Measurements from ENCODE around the gene SESN3.
"Not testable (repeated sequence)": the region's sequence is repeated elsewhere in the genome, so short reads cannot be mapped to it uniquely, and the experiment has no call there.

SESN3 gene

DNA sequence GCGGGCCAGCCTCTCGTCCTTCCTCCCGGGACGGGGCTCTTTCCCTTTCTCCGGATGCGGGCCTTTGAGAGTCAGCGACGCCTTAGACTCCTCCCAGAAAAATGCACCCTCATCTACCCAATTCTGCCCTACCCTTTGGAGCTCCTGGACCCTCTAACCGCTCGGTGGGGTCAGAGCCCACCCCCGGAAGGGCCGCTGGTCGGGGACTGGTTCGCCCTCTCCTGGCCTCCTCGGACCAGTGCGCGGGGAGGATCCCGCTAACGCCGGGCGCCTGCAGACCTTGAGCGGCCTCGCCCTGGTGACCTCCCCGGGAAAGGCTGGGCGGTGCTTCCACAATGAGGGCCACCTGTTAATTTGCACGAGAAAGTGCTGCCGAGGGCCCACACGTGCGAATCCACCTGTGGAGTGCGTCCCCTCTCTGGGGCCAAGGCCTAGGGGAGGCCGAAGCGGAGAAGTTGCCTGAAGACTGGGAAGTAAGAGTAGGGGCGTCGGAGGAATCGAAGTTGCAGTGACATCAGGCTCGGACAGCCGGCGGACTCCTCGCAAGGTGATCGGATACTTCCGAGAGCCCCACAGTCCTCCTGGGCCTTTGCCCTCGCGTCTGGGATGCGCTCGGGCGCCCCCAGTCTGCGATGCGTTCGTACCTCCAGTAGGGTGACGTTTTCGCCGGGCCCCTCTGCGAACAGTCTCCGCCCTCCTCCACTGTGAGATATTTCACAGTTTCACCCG lies 79.9 kb downstream of the SESN3 start:
- peak; percentile 95 for DNase-seq

DNA sequence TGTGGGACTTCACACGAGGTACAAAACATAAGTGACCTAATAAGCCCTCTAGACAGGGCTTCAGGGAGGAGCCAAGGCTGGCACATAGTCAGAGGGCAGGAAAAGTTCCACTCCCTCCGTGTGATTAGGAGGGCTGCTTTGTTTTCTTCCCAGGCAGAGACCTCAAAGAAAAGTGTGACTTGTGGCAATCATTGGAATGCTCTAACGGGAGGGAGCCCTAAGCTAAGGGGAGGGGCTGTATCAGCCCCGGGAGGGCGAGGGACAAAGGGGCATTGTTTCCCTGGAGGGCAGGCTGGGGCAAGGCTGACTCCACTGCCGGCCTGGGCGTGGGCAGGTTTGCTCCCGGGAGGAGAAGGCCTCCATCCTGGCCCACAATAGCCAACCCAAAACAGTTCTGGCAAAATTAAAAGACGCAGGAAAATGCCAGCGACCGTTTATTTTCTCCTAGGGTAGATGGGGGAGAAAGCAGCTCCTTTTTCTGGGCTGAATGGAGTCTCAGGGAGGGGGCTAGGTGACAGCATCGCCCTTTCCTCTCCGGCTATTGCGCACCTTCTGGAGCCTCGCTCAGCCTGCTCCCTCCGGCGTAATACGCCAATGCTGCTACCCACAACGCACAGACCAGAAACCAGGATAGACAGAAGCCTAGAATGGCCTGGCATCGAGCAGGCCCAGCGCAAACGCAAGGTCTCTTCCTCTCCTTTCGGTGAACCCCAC lies 81.2 kb downstream of the SESN3 start:
- DNase-seq, result peak; percentile 62

DNA sequence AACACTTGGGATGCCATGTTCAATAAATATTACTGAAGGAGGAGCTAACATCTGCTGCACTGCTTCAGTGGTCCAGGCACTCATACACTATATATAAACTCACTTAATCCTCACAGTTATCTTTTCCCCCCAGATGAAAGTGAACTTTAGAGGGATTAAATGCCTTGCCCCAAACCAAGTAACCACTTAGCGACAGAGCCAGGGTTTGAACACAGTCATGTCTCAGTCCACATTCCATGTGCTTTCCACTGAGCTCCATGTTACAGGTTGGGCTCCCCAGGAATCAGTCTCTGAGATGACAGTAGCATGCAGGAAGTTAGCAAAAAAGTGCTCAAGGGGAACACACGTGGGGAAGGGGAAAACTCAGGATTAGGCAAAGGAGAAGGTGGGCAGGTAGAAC lies 82.1 kb downstream of the SESN3 start:
- no peak for DNase-seq

DNA sequence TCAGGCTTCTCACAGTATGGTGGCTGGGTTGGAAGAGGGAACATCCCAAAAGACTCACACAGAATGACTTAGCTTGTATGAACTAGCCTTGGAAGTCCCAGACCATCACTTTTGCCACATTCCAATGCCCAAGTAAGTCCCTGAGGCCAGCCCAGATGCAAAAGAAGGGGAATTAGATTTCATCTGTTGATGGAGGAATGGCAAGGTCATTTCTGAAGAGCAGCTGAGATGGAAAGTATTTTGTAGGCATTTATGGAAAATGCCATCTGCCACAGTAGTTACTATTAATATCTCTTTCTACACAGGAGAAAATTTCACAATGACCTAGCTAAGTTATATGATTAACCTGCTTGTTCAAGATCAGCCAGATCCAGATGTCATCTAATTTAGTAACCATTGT lies 82.6 kb downstream of the SESN3 start:
- DNase-seq, result no peak

DNA sequence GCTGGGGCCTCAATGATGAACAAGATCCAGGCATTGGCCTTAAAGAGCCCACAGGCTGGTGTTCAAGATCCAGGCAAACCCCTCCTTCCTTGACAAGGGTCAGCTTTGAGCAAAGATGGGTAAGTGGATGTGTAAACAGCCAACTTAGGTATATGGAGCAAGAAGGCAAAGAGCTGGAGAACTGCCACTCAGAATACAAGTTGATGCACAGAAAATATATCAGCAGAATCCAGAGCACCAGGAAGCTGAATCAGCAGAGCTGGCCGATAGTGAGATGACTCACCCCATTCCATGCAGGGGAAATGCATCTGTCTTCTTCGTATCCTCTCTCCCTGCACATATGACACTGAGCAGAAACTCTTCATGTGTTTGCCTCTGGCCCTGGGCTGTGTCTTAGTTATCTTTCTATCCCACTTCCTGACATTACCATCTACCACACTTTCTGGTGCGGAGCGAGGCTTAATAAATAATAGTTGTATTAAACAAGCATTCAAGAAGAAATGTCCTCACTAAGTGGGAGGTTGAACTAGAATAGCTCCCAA lies 83.6 kb downstream of the SESN3 start:
- no peak for DNase-seq

DNA sequence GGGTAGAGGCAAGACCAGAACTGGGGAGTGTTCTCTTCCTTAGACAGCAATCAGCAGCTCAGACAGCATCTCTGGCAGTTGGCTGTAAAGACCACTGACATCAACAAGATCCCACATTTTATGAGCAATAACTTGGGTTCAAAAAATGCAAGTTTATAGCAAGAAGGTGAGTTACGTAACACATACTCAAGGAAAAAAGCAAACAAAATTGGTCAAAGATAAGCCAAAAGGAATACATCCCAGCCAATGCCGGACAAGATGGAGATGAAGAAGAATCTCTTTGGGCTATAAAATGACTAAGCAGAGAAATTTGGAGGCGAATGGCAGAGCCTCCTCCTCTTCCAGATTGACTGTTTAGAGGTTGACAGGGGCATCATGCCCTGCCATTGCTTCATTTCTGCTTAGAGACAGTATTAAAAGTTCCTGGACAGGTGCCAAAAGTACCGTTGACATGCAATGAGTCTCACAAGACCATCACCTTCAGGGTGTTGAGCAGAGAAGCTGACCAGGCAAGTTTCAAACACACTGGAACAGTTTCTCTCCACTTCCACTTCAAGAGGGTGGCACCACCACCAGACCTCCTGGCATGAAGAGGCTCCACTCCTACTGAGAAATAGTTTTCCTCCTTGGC lies 85.5 kb downstream of the SESN3 start:
- DNase-seq, result no peak

DNA sequence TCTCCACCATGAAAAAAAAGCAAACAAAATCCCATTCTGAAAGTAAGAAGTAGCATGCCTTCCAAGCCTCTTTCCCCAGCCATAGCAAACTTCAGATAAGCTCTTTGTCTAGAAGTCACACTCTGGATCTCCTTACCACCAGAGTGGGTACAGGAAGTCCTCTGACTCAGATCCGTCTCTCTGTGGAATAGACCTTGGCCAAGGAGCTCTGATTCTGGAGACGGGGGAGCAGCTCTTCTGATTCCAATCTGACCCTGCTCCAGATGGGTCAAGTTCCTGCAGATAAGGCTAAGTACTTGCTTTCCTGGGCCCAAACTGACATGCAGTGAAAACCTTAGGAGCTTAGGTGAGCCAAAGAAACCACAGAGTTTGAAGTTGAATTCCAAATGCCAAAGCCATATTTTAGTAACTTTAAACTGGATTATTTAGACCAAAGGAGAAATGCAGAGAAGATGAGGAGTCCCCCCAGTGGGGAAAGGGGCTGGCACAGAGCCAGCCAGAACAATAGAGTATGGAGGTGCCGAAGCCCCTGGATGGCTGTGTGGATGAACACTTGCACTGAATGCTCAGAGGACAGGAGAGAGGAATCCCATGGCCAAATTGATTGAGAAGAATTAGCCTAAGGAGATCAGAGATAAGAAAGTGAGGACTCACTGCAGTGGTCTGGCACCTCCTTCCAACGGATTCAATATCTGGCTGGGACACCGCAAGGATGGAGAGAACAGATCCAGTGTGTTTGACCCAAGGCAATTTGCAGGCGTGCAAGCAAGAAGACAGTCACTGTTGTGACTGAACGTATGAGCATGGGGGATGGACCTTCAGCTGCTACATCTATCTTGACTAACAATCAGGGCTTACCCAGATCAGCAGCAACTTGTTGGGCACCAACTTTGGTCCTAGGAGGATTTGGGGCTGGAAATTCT lies 86.4 kb downstream of the SESN3 start:
- no peak for DNase-seq

DNA sequence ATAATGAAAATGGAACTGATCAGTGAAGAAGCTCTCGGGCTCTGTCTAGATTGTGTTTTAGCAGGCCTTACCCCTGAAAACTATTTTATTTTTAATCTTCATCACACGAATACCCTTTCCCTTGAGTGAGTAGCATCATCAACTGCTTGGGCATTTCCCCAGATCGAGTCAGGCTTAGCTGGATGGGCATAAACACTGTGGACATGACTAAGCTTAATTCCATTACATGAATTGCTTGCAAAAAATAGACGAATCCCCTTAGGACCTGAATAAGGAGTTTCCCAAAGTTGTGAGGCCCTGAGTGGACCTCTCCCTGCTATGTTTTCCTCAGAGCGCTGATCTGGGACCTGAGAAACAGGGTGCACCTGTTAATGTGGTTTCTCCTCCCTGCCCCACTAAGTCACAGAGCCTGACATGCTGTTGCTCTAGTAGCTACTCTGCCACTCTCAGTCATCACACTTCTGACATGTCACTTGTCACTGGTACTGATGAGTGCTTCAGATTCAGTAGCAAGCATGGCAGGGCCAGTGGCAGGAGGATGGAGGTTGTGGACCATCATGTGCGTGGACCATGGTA lies 87.8 kb downstream of the SESN3 start:
- DNase-seq, result no peak

DNA sequence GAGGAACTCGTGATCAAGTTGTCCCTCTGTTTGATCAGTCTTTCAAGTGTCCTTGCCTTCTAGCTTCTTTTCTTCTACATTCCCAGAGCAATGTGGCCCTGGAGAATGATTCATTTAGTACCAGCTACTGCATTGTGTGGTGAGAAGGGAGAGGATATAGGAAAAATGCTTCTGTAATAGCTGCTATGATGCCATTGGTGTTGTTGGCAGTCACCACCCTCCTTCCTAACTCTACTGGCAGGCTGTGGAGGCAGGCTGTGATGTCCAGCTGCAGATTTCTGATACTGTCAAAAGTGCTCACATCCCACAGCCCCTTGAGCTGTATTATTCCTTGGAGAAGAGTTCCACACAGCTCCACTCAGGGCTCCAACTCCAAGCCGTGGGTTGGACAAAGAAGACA lies 88.6 kb downstream of the SESN3 start:
- no peak for DNase-seq

DNA sequence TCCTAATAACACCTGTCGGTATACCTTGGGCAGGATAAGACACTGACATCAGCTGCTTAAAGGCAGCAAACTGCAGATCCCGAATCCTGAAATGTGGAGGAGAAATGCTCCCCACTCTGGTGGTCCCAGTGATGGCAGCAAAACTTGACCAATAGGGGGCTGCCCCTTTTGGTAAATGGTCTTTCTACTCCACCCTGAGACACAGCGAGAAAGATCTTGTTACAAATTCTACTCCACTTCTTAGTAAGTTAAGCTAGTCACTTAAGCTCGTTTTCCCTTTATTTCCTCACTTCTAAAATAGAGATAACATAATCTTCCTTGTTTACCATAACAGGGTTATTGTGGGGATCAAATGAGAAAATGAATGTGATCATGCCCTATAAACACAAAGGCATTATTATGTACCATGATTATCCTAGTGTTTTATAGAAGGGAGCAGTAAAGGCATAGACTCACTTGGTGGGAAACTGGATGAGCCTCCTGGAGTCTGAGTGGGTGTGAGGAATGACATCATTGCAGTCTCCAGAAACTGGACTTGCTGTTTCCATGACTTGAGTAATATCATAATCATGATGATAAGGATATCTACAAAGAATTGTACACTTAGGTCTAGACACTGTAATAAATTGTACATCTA lies 90.5 kb downstream of the SESN3 start:
- no peak for DNase-seq

DNA sequence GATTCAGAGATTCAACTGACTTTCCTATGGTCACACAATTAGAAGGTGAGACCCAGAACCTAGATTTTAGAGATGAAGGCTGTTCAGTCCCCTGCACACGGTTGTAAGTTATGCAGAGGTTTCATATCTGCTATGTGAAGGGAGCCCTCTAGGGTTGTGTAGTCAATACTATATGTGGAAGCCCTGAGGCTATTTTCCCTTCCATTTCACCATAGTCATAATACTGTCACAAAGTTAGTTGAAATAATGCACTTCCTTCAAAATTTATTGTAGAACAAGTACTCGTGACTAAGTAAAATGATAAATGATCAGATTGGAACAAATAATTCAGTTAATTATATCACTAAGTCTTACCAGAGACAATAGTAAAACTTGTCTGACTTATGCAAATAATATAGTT lies 92.6 kb downstream of the SESN3 start:
- DNase-seq, result peak; percentile 22

DNA sequence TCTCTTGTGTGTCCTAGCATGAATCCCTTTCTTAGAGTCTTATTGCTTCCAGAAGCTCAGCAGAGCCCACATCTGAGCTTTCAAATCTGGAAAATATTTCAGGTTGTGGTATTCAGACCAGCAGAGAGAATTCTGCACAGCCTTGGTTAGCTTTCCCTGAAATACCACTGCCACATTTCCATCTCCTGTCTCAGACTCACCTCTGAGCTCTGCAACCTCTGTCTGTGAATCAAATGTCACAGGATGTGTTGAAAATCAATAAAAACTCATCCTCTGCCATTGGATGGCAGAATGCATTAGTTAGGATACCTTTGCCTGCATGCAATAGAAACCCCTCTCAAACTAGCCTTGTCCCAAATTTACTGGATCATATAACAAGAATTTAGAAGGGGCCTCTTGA lies 93.7 kb downstream of the SESN3 start:
- no peak for DNase-seq

DNA sequence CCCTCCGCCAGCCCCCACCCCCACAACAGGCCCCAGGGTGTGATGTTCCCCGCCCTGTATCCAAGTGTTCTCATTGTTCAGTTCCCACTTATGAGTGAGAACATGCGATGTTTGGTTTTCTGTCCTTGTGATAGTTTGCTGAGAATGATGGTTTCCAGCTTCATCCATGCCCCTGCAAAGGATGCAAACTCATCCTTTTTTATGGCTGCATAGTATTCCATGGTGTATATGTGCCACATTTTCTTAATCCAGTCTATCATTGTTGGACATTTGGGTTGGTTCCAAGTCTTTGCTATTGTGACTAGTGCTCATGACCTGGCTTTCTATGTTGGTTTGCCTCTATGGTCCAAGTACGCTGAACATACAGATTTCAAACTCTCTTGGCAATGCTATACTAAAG lies 94.3 kb downstream of the SESN3 start:
- DNase-seq, result not testable (repeated sequence)

DNA sequence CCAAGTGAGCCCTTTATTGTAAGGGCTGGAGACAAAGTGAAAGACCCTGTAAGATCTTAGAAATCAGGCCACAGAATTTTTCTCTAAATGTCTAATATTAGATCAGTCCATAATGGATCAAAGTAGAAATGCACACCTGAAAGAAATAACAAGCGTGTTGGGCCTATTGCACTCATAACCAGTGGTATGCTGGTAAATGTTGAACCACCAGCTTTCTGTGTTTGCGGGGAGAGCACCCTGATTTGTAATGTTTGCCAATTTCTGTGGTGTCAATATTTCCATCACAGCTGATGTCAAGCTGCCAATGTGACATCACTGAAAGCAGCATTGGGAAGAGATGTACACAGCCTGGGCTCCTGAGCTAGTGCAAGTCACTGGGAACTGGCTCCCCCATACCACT lies 95.1 kb downstream of the SESN3 start:
- DNase-seq, result no peak

DNA sequence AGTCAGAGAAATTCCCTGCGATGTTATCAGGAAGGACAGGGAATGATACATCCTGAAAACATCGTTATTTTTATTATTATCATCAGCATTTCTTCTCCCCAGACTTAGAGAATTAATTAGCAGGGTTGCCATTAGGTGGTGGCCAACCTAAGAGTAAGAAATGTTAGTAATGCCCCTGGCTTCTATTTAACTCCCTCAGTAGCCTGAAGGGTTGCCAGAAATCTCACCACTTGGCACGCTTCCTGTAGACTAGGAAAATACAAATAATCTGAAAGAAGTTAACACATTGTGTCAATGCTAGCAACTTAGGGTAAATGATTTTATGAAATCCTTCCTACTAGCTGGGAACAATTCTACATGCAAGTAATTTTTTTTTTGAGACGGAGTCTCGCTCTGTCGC lies 95.8 kb downstream of the SESN3 start:
- no peak for DNase-seq

DNA sequence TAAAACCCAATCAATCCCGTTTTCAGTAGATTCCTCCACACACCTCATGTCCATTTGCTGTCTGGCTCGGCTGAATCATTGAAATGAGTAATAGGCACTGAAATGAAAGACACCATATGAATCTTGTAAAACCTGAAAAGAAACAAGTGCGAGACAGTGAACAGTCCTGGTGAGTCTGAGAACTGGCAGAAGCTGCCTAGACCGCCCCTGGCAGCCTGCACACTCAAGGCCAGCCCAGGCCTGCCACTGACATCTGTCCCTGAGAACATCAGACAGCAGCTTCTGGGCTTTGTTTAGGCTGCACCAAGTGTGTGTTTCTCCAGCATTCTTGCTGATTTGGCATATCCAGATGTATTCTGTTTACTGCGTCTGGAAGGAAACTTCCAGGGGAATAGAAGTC lies 96.5 kb downstream of the SESN3 start:
- peak; percentile 44 for DNase-seq

DNA sequence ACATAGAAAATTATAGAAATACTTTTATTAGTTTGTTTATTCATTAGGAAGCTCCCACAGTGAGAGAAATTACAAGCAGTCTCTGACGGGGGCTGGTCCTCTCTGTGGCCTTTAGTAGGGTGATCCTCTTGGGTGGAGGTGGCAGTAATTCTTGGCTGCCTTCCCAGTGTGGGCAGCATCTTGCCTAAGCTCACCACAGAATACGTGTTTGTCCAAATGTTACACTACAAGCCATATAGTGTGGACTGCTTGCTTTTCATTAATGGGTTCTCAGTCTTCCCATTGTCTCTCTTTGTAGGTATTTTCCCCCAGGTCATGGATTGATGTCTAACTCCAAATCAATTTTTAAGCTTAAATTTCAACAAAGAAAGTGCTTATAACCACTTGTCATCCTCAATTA lies 98.0 kb downstream of the SESN3 start:
- DNase-seq, result no peak

DNA sequence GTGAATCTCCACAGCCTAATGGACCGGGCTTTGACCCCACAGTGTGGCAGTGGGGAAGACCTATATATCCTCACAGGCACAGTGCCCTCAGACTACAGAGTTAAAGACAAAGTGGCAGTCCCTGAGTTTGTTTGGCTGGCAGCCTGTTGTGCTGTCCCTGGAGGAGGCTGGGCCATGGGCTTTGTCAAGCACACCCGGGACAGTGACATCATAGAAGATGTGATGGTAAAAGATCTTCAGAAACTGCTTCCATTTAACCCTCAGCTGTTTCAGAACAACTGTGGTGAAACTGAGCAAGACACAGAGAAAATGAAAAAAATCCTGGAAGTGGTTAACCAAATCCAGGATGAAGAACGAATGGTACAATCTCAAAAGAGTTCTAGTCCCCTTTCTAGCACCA lies 102.4 kb downstream of the SESN3 start:
- DNase-seq, result no peak

DNA sequence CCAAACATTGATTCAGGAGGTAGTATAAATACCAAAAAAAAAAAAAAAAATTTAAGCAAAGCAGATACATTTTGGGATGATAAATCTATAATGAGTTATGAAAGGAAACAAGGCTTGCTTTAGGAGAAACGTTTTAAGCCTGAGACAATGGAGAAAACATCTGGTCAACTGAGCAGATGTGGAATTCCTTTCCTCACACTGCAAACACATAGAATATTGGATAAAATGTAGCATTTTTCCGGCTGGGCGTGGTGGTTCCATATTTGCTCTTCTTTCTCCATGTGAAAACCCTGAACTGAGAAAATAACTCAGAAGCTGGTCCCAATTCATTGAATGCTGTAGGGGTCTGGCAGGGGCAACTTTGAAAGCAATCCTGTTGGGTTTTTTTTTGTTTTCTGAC lies 107.4 kb downstream of the SESN3 start:
- DNase-seq, result no peak

DNA sequence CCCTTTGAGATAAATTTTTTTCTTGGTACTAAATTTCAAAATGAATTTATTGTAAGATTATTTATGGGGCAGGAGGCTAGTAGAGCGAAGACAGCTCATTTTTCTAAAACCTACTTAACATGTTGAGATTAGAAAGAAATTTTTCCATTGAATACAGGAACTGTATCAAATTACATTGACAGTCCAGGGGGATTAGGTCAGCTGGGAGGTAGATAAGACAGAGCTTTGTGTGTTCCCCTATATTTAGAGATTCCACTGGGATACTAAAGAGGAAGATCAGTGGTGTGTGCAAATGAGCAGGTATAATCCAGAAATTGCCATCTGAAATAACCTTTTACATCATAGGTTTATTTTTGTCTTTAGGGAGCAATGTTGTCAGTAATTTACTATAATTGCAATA lies 109.3 kb downstream of the SESN3 start:
- no peak for DNase-seq

DNA sequence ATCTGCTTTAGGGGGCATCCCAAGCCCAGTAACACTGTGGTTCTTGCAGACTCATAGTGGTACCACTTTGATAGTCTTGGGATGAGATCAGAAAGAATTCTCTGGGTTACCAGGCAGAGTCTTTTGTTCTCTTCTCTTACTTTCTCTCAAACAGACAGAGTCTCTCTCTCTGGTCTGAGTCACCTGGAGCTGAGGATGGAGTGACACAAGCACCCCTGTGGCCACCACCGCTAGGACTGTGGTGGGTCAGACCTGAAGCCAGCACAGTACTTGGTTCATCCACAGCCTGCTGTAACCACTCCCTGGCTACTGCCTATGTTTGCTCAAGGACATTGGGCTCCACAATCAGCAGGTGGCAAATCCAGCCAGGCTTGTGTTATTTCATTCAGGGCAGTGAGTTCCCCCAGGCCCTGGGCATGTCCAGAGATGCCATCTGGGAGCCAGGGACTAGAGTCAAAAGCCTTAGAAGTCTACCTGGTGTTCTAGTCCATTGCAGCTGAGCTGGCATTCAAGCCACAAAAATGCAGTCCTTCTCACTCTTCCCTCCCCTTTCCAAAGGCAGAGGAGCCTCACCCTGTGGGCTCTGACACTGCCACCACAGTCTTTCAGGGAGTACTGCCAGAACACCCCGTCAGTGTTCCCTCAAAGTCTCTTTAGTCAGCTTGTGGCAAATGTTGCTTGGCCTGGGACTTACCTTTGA lies 111.5 kb downstream of the SESN3 start:
- DNase-seq, result no peak

Data from midbrain (tissue), 1 donor.